IgD-negative memory B cell (primary cell): ENCODE data around the gene UBE2M. TPM values are rescaled to one million over a fixed set of nuclear protein-coding genes. Genes with fewer than 3 reads are reported as not detected.

Experiments
- polyA plus RNA-seq: library from polyadenylated mRNA; unstranded; fragments of 300-500 nt; fragmentation: Illumina TruSeq; gene quantifications from one replicate; pipeline ENCODE4 v1.2.3, GENCODE V29; 2021

The UBE2M gene
- polyA plus RNA-seq, 1 donor from 2014 or later, result 10.0 TPM

Other genes with a start within 250 kb of the UBE2M start
- gene ZSCAN22, start 231.6 kb downstream of the UBE2M start, polyA plus RNA-seq, result 2.9 TPM
- 70.2 TPM for gene A1BG, start 205.1 kb downstream of the UBE2M start, polyA plus RNA-seq
- 2.1 TPM for gene ZNF497, start 195.9 kb downstream of the UBE2M start, polyA plus RNA-seq
- 8.0 TPM for gene ZNF837, start 177.6 kb downstream of the UBE2M start, polyA plus RNA-seq
- gene RPS5, start 171.3 kb downstream of the UBE2M start, polyA plus RNA-seq, result 1,545 TPM
- not detected for gene RNF225, start 163.0 kb downstream of the UBE2M start, polyA plus RNA-seq
- 3.5 TPM for gene ZNF584, start 150.0 kb downstream of the UBE2M start, polyA plus RNA-seq
- gene ZNF132, start 118.5 kb downstream of the UBE2M start, polyA plus RNA-seq, result 0.53 TPM
- 1.6 TPM for gene ZNF324B, start 107.0 kb downstream of the UBE2M start, polyA plus RNA-seq
- 12.4 TPM for gene ZNF324, start 91.5 kb downstream of the UBE2M start, polyA plus RNA-seq
- 6.7 TPM for gene ZNF446, start 82.3 kb downstream of the UBE2M start, polyA plus RNA-seq
- gene SLC27A5, start 46.6 kb downstream of the UBE2M start, polyA plus RNA-seq, result 10.3 TPM
- gene ZBTB45, start 38.8 kb downstream of the UBE2M start, polyA plus RNA-seq, result 7.6 TPM
- 38.9 TPM for gene TRIM28, start 14.5 kb downstream of the UBE2M start, polyA plus RNA-seq
- gene CHMP2A, start 3.5 kb downstream of the UBE2M start, polyA plus RNA-seq, result 160 TPM
- gene MZF1, start 14.7 kb upstream of the UBE2M start, polyA plus RNA-seq, result 11.5 TPM